Mesothelial cell of epicardium (in vitro differentiated cells): ENCODE results near the gene ZBTB39. TPM values are rescaled to one million over a fixed set of nuclear protein-coding genes. Genes with fewer than 3 reads are reported as not detected.

Source experiments
- DNase-seq, 2 experiments: peaks; one replicate each; pipeline ENCODE4 v3.0.0; 2021; ENCODE audit warnings: low spot score in 2 of 2; ENCODE audit not compliant: unreplicated experiment in 2 of 2
- H3K27ac Mint-ChIP-seq: 2 replicates; pipeline ENCODE4 v1.8.0; 2021; ENCODE audit warnings: mixed read lengths
- H3K27me3 Mint-ChIP-seq: 2 replicates; pipeline ENCODE4 v1.8.0; 2021; ENCODE audit warnings: low read depth, mixed read lengths
- H3K36me3 Mint-ChIP-seq: 2 replicates; pipeline ENCODE4 v1.8.0; 2021; ENCODE audit warnings: mixed read lengths
- H3K4me1 Mint-ChIP-seq: 2 replicates; pipeline ENCODE4 v1.8.0; 2021; ENCODE audit warnings: mixed read lengths
- H3K4me3 Mint-ChIP-seq: 2 replicates; pipeline ENCODE4 v1.8.0; 2021; ENCODE audit warnings: mild to moderate bottlenecking, moderate library complexity, mixed read lengths
- H3K9me3 Mint-ChIP-seq: 2 replicates; pipeline ENCODE4 v1.8.0; 2021; ENCODE audit warnings: mixed read lengths
- CTCF ChIP-seq: fragments of 200-600 bp; sonication (generic); IDR thresholded peaks from one replicate; pipeline ENCODE4 v1.5.0; 2021; ENCODE audit warnings: antibody characterized with exemption; ENCODE audit not compliant: unreplicated experiment
- total RNA-seq: library from RNA; stranded (reverse); gene quantifications from 3 replicates; pipeline ENCODE4 v1.2.1, GENCODE V29; 2021

Gene ZBTB39
- total RNA-seq, 1 donor from 2014 or later: 19.2 TPM

DNA sequence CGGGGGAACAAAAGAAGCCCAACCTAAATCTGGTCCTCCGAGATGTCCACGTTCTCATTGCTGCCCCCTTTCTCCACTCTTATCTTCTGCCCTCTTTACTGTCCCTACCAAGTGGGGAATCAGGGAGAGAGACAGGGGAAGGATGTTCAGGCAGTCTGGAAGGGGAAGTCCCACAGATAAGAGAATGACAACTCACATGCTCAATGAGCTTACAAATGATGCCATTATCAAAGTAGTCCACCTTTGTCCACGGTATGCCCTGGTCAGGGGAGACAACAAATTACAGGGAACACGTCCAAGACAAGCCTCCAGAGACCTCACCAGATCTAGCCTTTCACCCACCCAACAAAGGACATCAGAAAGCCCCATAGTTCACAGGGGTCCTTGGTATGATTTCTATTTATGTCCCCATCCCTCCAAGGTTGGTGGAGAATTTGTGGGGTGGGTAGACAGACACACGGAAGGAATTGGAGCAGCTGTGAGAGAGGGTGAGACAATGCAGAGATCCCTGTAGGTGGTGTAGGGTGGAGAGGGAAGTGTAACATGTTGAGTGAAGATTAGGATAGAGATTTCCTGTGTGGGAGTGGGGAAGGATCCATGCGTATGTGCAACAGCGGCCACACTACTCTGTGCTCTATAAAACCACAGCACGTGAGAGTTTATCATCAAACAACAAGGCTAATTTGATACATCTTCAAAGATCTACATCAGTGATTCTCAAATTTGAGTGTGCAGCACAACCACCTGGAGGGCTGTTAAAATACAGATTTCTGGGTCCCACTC, 32.9 kb upstream of the ZBTB39 start:
- no peak overlapping the region for H3K27ac Mint-ChIP-seq
- H3K4me3 Mint-ChIP-seq: no peak overlapping the region
- H3K4me1 Mint-ChIP-seq: no peaks in the 10 kb centered on the region
- H3K27me3 Mint-ChIP-seq: peaks cover 25% of the 10 kb centered on the region
- H3K36me3 Mint-ChIP-seq: no peaks in the 10 kb centered on the region
- TF ChIP-seq CTCF: no peak
- no peak for DNase-seq
- no peaks in the 10 kb centered on the region for H3K9me3 Mint-ChIP-seq

GRCh38 chr12:57037264-57037663, 30.9 kb upstream of the ZBTB39 start:
- TF ChIP-seq CTCF: no peak

DNA sequence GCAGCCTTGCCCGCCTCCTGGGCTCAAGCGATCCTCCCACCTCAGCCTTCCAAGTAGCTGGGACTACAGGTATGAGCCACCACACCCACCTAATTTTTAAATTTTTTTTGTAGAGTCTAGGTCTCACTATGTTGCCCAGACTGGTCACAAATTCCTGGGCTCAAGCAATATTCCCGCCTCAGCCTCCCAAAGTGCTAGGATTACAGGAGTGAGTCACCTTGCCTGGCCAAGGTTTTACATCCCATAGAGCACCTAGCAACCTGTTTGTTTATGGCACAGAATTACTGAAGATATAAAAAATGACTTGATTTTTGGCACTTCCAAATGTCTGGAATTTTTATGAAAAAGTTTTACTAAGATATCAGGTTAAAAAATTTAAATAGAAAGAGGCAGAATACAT, 27.1 kb upstream of the ZBTB39 start:
- no peak for DNase-seq
- H3K27me3 Mint-ChIP-seq: no peaks in the 10 kb centered on the region
- no peaks in the 10 kb centered on the region for H3K36me3 Mint-ChIP-seq
- peaks cover 16% of the 10 kb centered on the region for H3K4me1 Mint-ChIP-seq
- H3K9me3 Mint-ChIP-seq: no peaks in the 10 kb centered on the region
- H3K27ac Mint-ChIP-seq: no peak overlapping the region
- no peak for TF ChIP-seq CTCF
- H3K4me3 Mint-ChIP-seq: no peak overlapping the region

More at GRCh38 chr12:57037264-57037663, 30.9 kb upstream of the ZBTB39 start:
- Mint-ChIP-seq H3K4me1 (no peaks in the 10 kb centered on the region), H3K9me3 (no peaks in the 10 kb centered on the region), H3K27me3 (peaks cover 17% of the 10 kb centered on the region), H3K4me3 (no peak overlapping the region), H3K27ac (no peak overlapping the region), H3K36me3 (no peaks in the 10 kb centered on the region)
- DNase-seq: no peak

GRCh38 chr12:57031789-57032188, 25.4 kb upstream of the ZBTB39 start:
- Mint-ChIP-seq H3K27me3 (no peaks in the 10 kb centered on the region), H3K9me3 (no peaks in the 10 kb centered on the region), H3K36me3 (no peaks in the 10 kb centered on the region), H3K27ac (no peak overlapping the region), H3K4me1 (peaks cover 29% of the 10 kb centered on the region), H3K4me3 (no peak overlapping the region)
- DNase-seq: no peak
- no peak for TF ChIP-seq CTCF

DNA sequence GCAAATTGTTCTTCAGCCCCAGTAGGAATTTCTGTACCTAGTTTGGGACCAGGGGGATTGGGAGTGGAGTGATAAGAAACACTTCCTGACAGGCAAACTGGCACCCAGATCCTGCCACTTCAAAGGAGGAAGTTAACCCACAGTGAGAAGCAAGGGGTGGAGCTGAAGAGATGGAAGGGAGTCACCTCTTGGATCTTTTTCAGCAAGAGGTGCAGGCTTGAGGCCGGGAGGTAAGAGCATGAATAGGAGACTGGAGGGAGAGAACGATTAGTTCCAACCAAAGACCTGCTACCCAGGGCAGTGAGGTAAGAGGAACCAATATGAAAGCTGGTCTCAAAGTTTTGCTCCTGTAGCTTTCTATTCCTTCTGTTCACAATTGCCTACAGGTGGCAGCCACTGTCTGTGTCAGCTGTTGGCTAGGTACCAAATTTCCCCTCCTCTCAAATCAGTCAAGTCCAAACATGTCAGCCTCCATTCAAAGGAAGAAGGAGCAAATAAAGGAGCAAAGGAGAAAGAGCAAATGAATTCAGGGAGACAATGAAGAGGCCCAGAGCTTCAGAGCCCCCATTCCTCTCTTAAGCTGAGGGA, 24.9 kb upstream of the ZBTB39 start:
- Mint-ChIP-seq H3K27me3 (peaks cover 2% of the 10 kb centered on the region), H3K4me3 (no peak overlapping the region), H3K27ac (no peak overlapping the region), H3K4me1 (peaks cover 34% of the 10 kb centered on the region), H3K36me3 (no peaks in the 10 kb centered on the region), H3K9me3 (no peaks in the 10 kb centered on the region)
- no peak for TF ChIP-seq CTCF
- no peak for DNase-seq
